HG03520 (cell line): Measurements from ENCODE around the gene SNX25.

Source experiments
- ATAC-seq: cut with Tn5 transposase; IDR thresholded peaks from one replicate; pipeline ENCODE4 v1.9.1; 2021; ENCODE audit warnings: mild to moderate bottlenecking, moderate library complexity; ENCODE audit not compliant: unreplicated experiment

Gene SNX25

GRCh38 chr4:185396724-185397385 is 187.5 kb downstream of the SNX25 start, which contains the start of gene ANKRD37:
ANKRD37 (plus strand) TSS chr4:185396841; CDS start chr4:185396924, 83 bp downstream.
- ATAC-seq: no peak

- ATAC-seq: no peak
Observed at GRCh38 chr4:185398618-185399017, 189.2 kb downstream of the SNX25 start.

GRCh38 chr4:185399466-185399865 is 190.1 kb downstream of the SNX25 start:
- no peak for ATAC-seq

- no peak for ATAC-seq
Observed at GRCh38 chr4:185404031-185404430, 194.6 kb downstream of the SNX25 start.

GRCh38 chr4:185405296-185405999 is 196.1 kb downstream of the SNX25 start:
- ATAC-seq: peak; percentile 70

GRCh38 chr4:185408432-185408831 is 199.0 kb downstream of the SNX25 start:
- no peak for ATAC-seq

GRCh38 chr4:185411849-185412248 is 202.5 kb downstream of the SNX25 start:
- no peak for ATAC-seq

- no peak for ATAC-seq
Observed at GRCh38 chr4:185412412-185412811, 203.0 kb downstream of the SNX25 start.
